Caki2 (cell line): Measurements from ENCODE around the gene B3GAT1. TPM values are rescaled to one million over a fixed set of nuclear protein-coding genes. Genes with fewer than 3 reads are reported as not detected.

Experiments
- DNase-seq: peaks from one replicate; pipeline ENCODE4 v3.0.0-alpha.2; 2015; ENCODE audit warnings: low read depth
- in situ Hi-C: cut with HindIII; loops from 2 replicates; pipeline ENCODE4 v1.10.0; 2016; ENCODE audit warnings: low sequenced_read_pairs, low pct_unique_long_range_greater_than_20kb, mixed read lengths
- total RNA-seq: library from RNA; depleted of rRNA; stranded (reverse); fragments of >200 nt; shearing (Covaris generic); gene quantifications from 2 replicates; pipeline ENCODE4 v1.2.3, GENCODE V29; 2014; ENCODE audit warnings: low replicate concordance

The B3GAT1 gene
- total RNA-seq, 1 experiment from 2014 or later = not detected

GRCh38 chr11:134399996-134400395, 12.0 kb downstream of the B3GAT1 start:
- no peak for DNase-seq
- in situ Hi-C loops = no loop called here

GRCh38 chr11:134399293-134399654, 12.8 kb downstream of the B3GAT1 start:
- no peak for DNase-seq
- in situ Hi-C loops = no loop called here

- in situ Hi-C loops = no loop called here
- DNase-seq = no peak
These were observed 13.3 kb downstream of the B3GAT1 start for GRCh38 chr11:134398644-134399292.

GRCh38 chr11:134398079-134398444, 14.0 kb downstream of the B3GAT1 start:
- DNase-seq = no peak
- in situ Hi-C loops = no loop called here

- in situ Hi-C loops = no loop called here
- no peak for DNase-seq
These were observed 14.6 kb downstream of the B3GAT1 start for GRCh38 chr11:134397304-134398078.

GRCh38 chr11:134395002-134395401, 17.0 kb downstream of the B3GAT1 start:
- no peak for DNase-seq
- in situ Hi-C loops = no loop called here

- DNase-seq = no peak
- in situ Hi-C loops = no loop called here
These were observed 17.7 kb downstream of the B3GAT1 start for GRCh38 chr11:134394311-134394710.

GRCh38 chr11:134393638-134394037, 18.4 kb downstream of the B3GAT1 start:
- in situ Hi-C loops = no loop called here
- DNase-seq = no peak

GRCh38 chr11:134392953-134393615, 19.0 kb downstream of the B3GAT1 start:
- no peak for DNase-seq
- in situ Hi-C loops = no loop called here

GRCh38 chr11:134391656-134392055, 20.4 kb downstream of the B3GAT1 start:
- DNase-seq = no peak
- in situ Hi-C loops = no loop called here

GRCh38 chr11:134390706-134391569, 21.1 kb downstream of the B3GAT1 start:
- no peak for DNase-seq
- in situ Hi-C loops = no loop called here

- no peak for DNase-seq
These were observed 22.4 kb downstream of the B3GAT1 start for GRCh38 chr11:134389464-134390180.

GRCh38 chr11:134388590-134388989, 23.5 kb downstream of the B3GAT1 start:
- in situ Hi-C loops = no loop called here
- no peak for DNase-seq

More at GRCh38 chr11:134389464-134390180, 22.4 kb downstream of the B3GAT1 start:
- in situ Hi-C loops = no loop called here

GRCh38 chr11:134387501-134387900, 24.5 kb downstream of the B3GAT1 start:
- in situ Hi-C loops = no loop called here
- DNase-seq = no peak

GRCh38 chr11:134386945-134387344, 25.1 kb downstream of the B3GAT1 start:
- no peak for DNase-seq
- in situ Hi-C loops = no loop called here

- in situ Hi-C loops = no loop called here
- no peak for DNase-seq
These were observed 26.1 kb downstream of the B3GAT1 start for GRCh38 chr11:134385774-134386565.

- no peak for DNase-seq
- in situ Hi-C loops = no loop called here
These were observed 26.9 kb downstream of the B3GAT1 start for GRCh38 chr11:134385171-134385570.
